Uterus (tissue), 4 donors: ENCODE data around the gene DLG3. TPM values are rescaled to one million over a fixed set of nuclear protein-coding genes. Genes with fewer than 3 reads are reported as not detected.
"Not testable (repeated sequence)": the region's sequence is repeated elsewhere in the genome, so short reads cannot be mapped to it uniquely, and the experiment has no call there.

Source experiments
- DNase-seq, 2 donors: peaks; one replicate each; pipeline ENCODE4 v3.0.0-alpha.2; 2019 to 2020
- H3K27ac ChIP-seq, 2 donors: fragments of 200-600 bp; sonication (generic); 1 replicate in 1 of 2; 2 replicates in 1 of 2; pipeline ENCODE4 v1.5.1; 2016 to 2018
- H3K27me3 ChIP-seq, 2 donors: fragments of 200-600 bp; sonication (generic); one replicate each; pipeline ENCODE4 v1.5.1; 2018 to 2019; ENCODE audit warnings: control low read depth in 1 of 2
- H3K36me3 ChIP-seq, 2 donors: fragments of 200-600 bp; sonication (generic); one replicate each; pipeline ENCODE4 v1.5.1; 2019; ENCODE audit warnings: control low read depth in 1 of 2
- H3K4me1 ChIP-seq, 2 donors: fragments of 200-600 bp; sonication (generic); one replicate each; pipeline ENCODE4 v1.5.1; 2018 to 2019; ENCODE audit warnings: control low read depth in 1 of 2
- H3K4me3 ChIP-seq, 2 donors: fragments of 200-600 bp; sonication (generic); 1 replicate in 1 of 2; 2 replicates in 1 of 2; pipeline ENCODE4 v1.5.1; 2018 to 2019; ENCODE audit warnings: mild to moderate bottlenecking in 1 of 2
- H3K9me3 ChIP-seq, 2 donors: fragments of 200-600 bp; sonication (generic); one replicate each; pipeline ENCODE4 v1.5.1; 2019; ENCODE audit warnings: control low read depth in 1 of 2
- POLR2A ChIP-seq, 2 donors: fragments of 450-650 bp; IDR thresholded peaks; one replicate each; pipeline ENCODE4 v1.6.1; 2016; ENCODE audit warnings: antibody characterized with exemption in 2 of 2, mild to moderate bottlenecking in 1 of 2, moderate library complexity in 1 of 2
- intact Hi-C: fragments of 100-400 bp; cut with DNase I; formaldehyde crosslinking; loops from one replicate; pipeline ENCODE4 v1.15.1; 2023; ENCODE audit warnings: low total_unique reads
- total RNA-seq, 4 donors: library from RNA; depleted of rRNA in 3 of 4; stranded (reverse); fragments of >200 nt in 3 of 4; gene quantifications; one replicate each; pipeline versions ENCODE4 v1.1.0 to v1.2.4, GENCODE V29; 2014 to 2023
- TF ChIP-seq, protein P1 (sequence below), 4 experiments: fragments of 200-600 bp in 2 of 4; fragments of 450-650 bp in 2 of 4; sonication (generic) in 2 of 4; IDR thresholded peaks; one replicate each; pipeline ENCODE4 v1.5.1; 2016 to 2019; ENCODE audit warnings: antibody characterized with exemption in 4 of 4, mild to moderate bottlenecking in 2 of 4, moderate library complexity in 1 of 4
- donor health status: DM: yes; HTN: yes; CAD: no.

The DLG3 gene
- total RNA-seq, 4 donors from 2014 or later: 4.9 to 72.6 (median 33.5) TPM

DNA sequence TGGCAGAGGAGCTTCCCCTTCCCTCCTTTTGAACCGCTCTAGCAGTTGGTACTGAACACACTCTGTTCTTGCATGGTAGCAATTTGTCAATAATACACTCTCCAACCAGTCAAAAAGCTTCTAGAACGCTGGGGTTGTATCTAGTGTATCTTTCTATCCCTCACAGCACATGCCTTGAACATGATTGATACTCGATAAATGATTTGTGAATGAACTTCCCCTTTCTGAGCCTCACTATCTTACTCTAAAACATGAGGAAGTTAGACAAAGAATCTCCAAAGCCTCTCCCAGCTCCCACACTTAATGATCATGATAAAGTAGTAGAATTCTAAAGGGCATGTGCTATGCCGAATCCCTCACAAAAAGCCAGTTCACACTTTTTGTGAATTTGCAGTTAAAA, 64.4 kb downstream of the DLG3 start:
- Histone ChIP-seq H3K4me3 (no peak overlapping the region), H3K36me3 (no peaks in the 10 kb centered on the region), H3K9me3 (no peaks in the 10 kb centered on the region), H3K27me3 (no peaks in the 10 kb centered on the region), H3K4me1 (no peaks in the 10 kb centered on the region), H3K27ac (no peak overlapping the region)
- intact Hi-C loops: no loop called here
- TF ChIP-seq, protein P1, sequence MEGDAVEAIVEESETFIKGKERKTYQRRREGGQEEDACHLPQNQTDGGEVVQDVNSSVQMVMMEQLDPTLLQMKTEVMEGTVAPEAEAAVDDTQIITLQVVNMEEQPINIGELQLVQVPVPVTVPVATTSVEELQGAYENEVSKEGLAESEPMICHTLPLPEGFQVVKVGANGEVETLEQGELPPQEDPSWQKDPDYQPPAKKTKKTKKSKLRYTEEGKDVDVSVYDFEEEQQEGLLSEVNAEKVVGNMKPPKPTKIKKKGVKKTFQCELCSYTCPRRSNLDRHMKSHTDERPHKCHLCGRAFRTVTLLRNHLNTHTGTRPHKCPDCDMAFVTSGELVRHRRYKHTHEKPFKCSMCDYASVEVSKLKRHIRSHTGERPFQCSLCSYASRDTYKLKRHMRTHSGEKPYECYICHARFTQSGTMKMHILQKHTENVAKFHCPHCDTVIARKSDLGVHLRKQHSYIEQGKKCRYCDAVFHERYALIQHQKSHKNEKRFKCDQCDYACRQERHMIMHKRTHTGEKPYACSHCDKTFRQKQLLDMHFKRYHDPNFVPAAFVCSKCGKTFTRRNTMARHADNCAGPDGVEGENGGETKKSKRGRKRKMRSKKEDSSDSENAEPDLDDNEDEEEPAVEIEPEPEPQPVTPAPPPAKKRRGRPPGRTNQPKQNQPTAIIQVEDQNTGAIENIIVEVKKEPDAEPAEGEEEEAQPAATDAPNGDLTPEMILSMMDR (IDR thresholded peaks at IDR 0.05): no peak
- no peak for TF ChIP-seq POLR2A (IDR thresholded peaks at IDR 0.05)
- DNase-seq: no peak

DNA sequence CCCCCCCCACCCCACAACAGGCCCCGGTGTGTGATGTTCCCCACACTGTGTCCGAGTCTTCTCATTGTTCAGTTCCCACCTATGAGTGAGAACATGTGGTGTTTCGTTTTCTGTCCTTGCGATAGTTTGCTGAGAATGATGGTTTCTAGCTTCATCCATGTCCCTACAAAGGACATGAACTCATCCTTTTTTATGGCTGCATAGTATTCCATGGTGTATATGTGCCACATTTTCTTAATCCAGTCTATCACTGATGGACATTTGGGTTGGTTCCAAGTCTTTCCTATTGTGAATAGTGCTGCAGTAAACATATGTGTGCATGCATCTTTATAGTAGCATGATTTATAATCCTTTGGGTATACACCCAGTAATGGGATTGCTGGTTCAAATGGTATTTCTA, 70.6 kb downstream of the DLG3 start:
- DNase-seq, H3K9me3 ChIP-seq, intact Hi-C loops, H3K4me3 ChIP-seq, H3K4me1 ChIP-seq, H3K27me3 ChIP-seq, H3K27ac ChIP-seq, H3K36me3 ChIP-seq: not testable (repeated sequence)

DNA sequence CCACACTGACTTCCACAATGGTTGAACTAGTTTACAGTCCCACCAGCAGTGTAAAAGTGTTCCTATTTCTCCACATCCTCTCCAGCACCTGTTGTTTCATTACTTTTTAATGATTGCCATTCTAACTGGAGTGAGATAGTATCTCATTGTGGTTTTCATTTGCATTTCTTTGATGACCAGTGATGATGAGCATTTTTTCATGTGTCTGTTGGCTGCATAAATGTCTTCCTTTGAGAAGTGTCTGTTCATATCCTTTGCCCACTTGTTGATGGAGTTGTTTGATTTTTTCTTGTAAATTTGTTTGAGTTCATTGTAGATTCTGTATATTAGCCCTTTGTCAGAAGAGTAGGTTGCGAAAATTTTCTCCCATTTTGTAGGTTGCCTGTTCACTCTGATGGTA, 71.1 kb downstream of the DLG3 start:
- DNase-seq, H3K9me3 ChIP-seq, H3K36me3 ChIP-seq, H3K27me3 ChIP-seq, H3K4me3 ChIP-seq, intact Hi-C loops, H3K27ac ChIP-seq, H3K4me1 ChIP-seq: not testable (repeated sequence)

DNA sequence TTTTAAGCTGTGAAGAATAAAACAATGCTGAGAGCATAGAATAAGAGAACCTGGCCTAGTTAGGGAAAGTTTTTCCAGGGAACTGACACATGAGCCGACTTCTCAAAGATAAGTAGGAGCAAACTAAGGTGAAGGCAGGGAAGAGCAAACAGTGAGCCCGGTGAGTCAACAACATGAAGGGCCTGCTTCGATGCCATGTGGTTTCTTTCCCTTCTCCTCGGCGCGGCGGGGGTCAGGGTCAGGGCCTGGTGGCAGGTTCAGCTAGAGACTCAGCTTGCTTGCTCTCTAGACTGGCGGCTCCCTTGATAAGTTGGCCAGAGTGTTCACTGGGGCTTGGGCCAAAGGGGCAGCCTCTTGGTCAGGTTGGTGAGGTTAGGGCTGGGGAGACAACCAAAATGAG, 81.1 kb downstream of the DLG3 start:
- TF ChIP-seq POLR2A (IDR thresholded peaks at IDR 0.05): no peak
- TF ChIP-seq, protein P1 (IDR thresholded peaks at IDR 0.05): no peak
- H3K4me1 ChIP-seq: no peaks in the 10 kb centered on the region
- DNase-seq: no peak
- H3K27ac ChIP-seq: no peak overlapping the region
- intact Hi-C loops: no loop called here
- no peaks in the 10 kb centered on the region for H3K27me3 ChIP-seq
- H3K36me3 ChIP-seq: no peaks in the 10 kb centered on the region
- H3K4me3 ChIP-seq: no peak overlapping the region
- H3K9me3 ChIP-seq: peaks cover 0 to 3% of the 10 kb centered on the region in 2 donors

DNA sequence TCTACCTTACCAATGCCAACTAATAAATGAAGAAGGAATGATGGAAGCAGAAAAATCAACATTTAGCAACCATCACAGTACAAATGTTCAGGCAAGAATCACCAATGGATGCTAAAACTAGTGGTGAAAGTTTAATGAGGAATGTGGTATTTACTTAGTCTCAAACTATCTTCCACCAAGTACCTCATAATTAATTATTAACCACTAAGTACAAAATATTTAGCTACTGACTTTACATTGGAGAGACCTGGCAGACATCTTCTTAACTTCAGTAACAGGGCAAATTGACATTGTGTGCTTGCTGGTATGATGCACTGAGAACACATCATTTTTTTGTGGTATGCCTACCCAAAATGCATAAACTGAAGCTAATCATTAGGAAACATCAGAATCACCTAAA, 82.4 kb downstream of the DLG3 start:
- H3K4me1 ChIP-seq: no peaks in the 10 kb centered on the region

DNA sequence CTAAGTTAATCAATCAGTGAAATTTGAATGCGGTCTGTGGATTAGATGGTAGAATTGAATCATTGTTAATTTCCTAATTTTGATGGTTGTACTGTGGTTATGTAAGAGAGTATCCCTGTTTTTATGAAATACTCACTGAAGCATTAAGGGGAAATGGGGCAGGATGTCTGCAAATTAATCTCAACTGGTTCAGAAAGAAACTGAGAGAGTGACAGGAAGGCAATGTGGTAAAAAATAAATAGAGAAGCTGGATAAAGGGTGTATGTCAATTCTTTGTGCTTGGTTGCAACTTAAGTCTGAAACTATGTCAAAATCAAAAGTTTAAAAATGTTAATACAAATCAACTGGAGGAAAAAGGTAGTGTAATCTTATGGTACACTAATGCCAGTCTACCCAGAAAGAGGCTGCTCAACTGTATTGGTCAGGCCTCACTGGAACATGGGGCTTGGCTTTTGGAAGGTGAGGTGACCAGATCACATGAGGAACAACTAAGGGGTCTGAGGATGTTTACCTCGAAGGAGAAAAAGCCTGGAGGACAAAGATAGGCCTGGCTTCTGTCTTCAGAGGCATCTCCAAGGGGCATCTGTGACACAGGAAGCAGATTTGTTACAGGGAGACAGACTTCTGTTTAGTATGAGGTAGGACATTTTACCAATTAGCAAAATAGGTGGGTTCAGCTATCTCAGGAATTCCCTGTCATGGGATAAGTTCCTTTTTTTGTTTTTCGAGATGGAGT, 83.1 kb downstream of the DLG3 start:
- Histone ChIP-seq H3K27ac (no peak overlapping the region), H3K4me3 (no peak overlapping the region), H3K9me3 (no peaks in the 10 kb centered on the region), H3K4me1 (no peaks in the 10 kb centered on the region), H3K27me3 (no peaks in the 10 kb centered on the region), H3K36me3 (no peaks in the 10 kb centered on the region)
- TF ChIP-seq, protein P1 (IDR thresholded peaks at IDR 0.05): no peak
- TF ChIP-seq POLR2A (IDR thresholded peaks at IDR 0.05): no peak
- intact Hi-C loops: no loop called here
- DNase-seq: no peak

More for the DNA sequence above, 82.4 kb downstream of the DLG3 start:
- no peak overlapping the region for H3K27ac ChIP-seq
- no peaks in the 10 kb centered on the region for H3K9me3 ChIP-seq
- no peak for DNase-seq
- intact Hi-C loops: no loop called here
- TF ChIP-seq POLR2A (IDR thresholded peaks at IDR 0.05): no peak
- TF ChIP-seq, protein P1 (IDR thresholded peaks at IDR 0.05): no peak
- no peaks in the 10 kb centered on the region for H3K27me3 ChIP-seq
- no peaks in the 10 kb centered on the region for H3K36me3 ChIP-seq
- H3K4me3 ChIP-seq: no peak overlapping the region
